Fibroblast of villous mesenchyme (primary cell): ENCODE data around the gene IGF1R. TPM values are rescaled to one million over a fixed set of nuclear protein-coding genes. Genes with fewer than 3 reads are reported as not detected.

Experiments used
- DNase-seq: peaks from one replicate; pipeline ENCODE4 v3.0.0-alpha.2; 2010; ENCODE audit warnings: low read depth
- H3K4me3 ChIP-seq: 2 replicates; pipeline ENCODE4 v1.5.1; 2011; ENCODE audit warnings: low read depth, mild to moderate bottlenecking, low read length
- CTCF ChIP-seq: IDR thresholded peaks from 2 replicates; pipeline ENCODE4 v1.5.1; 2012; ENCODE audit warnings: low read depth, mild to moderate bottlenecking, low read length; ENCODE audit not compliant: insufficient read depth
- total RNA-seq: library from RNA; depleted of rRNA; stranded (reverse); fragments of >200 nt; gene quantifications from 2 replicates; pipeline ENCODE4 v1.2.3, GENCODE V29; 2012

The IGF1R gene
- total RNA-seq, 1 donor = 19.4 TPM

- H3K4me3 ChIP-seq = no peak overlapping the region
- no peak for TF ChIP-seq CTCF
- DNase-seq = peak; percentile 75
Observed at GRCh38 chr15:98689431-98689861, 41.1 kb downstream of the IGF1R start.

- TF ChIP-seq CTCF = no peak
Observed at GRCh38 chr15:98690272-98690950, 42.1 kb downstream of the IGF1R start.

GRCh38 chr15:98692213-98692612 lies 43.9 kb downstream of the IGF1R start:
- no peak for DNase-seq
- H3K4me3 ChIP-seq = no peak overlapping the region
- no peak for TF ChIP-seq CTCF

More at GRCh38 chr15:98690272-98690950, 42.1 kb downstream of the IGF1R start:
- no peak for DNase-seq
- no peak overlapping the region for H3K4me3 ChIP-seq

GRCh38 chr15:98694161-98694560 lies 45.8 kb downstream of the IGF1R start:
- H3K4me3 ChIP-seq = no peak overlapping the region
- no peak for TF ChIP-seq CTCF
- DNase-seq = no peak

- no peak overlapping the region for H3K4me3 ChIP-seq
- DNase-seq = no peak
- no peak for TF ChIP-seq CTCF
Observed at GRCh38 chr15:98698792-98699191, 50.5 kb downstream of the IGF1R start.

GRCh38 chr15:98699591-98700424 lies 51.5 kb downstream of the IGF1R start:
- DNase-seq = no peak
- TF ChIP-seq CTCF = no peak
- no peak overlapping the region for H3K4me3 ChIP-seq
